ENCODE measurements around the gene HMCN2.
"Not testable (repeated sequence)": the region's sequence is repeated elsewhere in the genome, so short reads cannot be mapped to it uniquely, and the experiment has no call there.

HMCN2 gene

DNA sequence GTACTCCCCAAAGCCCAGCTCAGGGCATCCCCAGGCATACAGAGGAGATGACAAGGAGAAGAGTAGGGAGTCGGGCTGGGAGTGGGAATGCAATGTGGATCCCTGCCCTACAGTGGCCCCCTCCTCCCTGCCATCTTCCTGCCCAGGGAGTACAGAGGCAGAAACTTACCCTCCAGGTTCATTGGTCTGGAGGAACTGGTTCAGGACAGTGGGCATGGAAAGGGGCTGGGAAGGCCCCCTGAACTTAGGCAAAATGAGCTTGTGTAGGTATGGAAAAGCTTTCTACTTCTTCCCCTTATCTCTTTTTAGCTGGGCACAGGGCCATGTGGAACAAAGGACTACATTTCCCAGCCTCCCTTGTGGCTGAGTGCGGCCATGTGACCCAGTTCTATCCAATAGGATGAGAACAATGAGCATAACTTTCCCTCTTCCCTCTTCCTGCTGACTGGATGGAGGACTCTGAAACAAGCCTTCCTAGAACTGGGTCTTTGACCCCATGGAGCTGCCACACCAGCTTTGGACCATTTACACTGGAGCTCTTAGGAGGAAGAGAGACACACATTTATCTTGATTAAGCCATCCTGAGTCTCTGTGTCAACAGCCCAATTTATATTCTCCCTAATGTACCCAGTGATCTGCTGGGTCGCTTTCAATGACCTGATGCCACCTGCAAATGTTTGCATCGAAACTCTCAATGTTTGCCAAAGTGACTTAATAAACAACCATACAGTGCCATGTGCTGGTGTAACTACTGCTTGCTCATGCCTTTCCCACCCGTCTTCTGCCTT lies 25.0 kb upstream of the HMCN2 start:
- DNase-seq (ENCODE audit: low spot score) = peak; percentile 72

GRCh38 chr9:130241198-130241535 lies 24.4 kb upstream of the HMCN2 start:
- no peak for DNase-seq (ENCODE audit: low spot score)

DNA sequence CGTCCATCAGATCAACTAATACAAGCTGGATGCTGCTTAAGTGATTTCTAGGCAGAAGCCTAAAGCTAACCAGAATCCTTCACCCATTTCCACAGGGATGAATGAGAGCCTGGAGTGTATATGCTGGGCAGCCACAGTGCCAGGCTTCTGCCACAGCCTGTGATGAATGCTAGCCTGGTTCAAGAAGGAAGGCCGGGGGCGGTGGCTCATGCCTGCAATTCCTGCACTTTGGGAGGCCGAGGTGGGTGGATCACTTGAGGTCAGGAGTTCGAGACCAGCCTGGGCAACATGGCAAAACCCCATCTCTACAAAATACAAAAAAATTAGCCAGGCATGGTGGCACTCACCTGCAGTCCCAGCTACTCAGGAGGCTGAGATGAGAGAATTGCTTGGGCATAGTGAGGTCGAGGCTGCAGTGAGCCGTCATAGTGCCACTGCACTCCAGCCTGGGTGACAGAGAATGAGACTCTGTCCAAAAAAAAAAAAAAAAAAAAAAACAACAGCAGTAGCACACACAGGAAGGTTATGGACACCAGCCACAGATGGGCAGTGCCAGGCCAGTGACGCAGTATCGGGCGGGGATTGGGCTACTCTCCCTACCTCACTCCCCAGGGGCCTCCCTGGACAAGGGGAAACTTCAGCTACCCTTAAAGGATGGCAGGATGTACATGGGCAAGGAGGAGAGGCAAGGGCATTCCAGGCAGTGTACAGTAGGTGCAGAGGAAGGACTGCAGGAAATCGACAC lies 23.1 kb upstream of the HMCN2 start:
- DNase-seq (ENCODE audit: low spot score) = no peak

DNA sequence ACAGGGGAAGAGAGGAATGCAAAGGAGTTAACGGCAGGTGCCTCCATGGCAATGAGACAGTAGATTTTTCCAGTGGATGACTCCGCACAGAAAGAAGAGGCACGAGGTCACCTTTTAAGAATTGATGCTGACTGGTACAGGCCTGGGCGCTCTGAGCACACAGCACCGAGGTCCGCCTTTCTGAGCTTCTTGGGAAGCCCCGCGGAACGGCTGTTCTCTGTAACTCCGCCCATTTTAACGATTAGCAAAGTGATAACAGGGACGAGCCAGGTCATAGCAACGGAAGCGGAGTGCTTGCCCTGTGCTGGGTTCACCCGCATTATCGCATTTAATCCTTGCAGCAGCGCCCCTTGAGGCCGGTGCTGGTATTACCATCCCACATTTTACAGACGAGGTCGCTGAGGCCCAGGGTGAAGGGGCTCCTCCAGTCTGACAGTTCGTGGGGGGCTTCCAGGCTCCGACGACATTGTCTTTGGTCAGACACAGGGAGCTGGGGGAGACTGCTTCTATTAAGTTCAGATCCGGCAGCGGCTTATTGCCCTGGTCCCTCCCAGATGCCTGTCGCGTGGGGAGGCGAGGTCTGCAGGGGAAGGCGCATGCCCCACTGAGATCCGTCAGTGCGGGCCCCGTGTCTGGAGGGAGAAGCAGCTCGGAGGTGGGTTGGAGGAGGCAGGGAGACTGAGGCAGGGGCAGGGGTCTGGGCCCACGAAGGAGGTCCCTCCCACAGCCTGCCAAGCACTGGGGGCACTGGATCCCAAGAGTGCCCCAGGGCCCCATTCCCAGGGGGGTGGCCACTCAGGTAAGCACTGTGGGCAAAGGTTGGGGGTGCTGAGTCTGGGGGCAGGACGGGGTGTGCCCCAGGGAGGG lies 22.3 kb upstream of the HMCN2 start:
- peak; percentile 66 for DNase-seq (ENCODE audit: low spot score)

GRCh38 chr9:130243882-130244170 lies 21.7 kb upstream of the HMCN2 start:
- DNase-seq (ENCODE audit: low spot score) = no peak

DNA sequence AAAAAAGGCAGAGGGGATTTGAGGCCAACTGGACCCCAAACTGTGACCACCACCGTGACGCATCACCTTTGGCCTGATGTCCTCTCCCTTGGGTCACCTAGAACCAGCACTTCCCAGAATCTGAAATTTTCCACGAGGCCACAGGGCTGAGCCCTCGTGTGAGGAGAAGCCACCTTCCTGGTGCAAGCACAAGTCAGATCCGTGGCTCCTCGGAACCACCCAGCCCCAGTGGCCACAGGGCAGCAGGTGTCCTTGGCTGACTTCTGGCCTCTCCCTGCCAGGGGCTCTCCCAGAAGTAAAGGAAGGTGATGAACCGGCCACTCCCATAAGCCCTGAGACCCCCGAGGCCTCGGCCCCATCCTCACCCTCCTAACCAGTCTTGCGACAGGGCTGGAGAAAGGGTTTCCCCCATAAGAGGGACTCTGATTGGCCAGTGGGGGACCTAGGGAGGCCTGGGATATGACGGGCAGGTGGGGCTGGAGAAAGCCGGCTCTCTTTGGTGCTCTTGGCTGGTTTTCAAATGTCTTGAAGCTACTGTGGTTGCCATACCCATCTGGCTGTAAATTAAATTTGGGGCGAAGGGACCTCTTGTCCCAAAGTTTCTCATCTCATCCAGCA lies 20.9 kb upstream of the HMCN2 start:
- DNase-seq (ENCODE audit: low spot score) = no peak

DNA sequence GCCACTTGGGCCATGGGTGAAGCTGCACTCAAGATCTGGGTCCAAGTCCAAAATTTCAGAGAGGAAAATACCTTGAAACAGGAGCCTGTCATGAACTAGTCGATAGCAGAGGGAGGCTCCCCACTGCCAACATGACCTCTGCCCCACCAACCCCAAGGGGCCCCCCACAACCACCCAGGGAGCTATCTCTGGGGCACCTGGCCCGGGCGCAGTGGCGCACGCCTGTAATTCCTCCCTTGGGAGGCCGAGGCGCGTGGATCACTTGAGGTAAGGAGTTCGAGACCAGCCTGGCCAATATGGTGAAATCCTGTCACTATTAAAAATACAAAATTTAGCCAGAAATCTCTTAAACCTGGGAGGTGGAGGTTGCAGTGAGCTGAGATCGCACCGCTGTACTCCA lies 20.1 kb upstream of the HMCN2 start:
- no peak for DNase-seq (ENCODE audit: low spot score)

DNA sequence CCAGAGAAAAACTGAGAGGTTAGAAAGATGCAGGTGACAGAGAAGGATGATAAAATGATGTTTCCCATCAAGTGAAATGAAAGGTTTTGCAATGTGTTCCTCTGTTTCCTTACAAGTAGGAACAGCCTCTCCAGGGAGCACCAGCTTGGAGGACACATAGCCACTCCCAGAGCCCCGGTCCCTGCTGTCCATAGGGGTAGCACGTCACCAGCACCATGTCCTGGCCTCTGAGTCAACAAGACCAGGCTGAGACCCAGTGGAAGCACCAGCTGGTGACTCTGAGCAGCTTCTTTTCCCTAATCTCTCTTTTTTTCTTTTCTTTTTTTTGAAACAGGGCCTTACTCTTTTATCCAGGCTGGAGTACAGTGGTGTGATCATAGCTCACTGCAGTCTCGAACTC lies 19.4 kb upstream of the HMCN2 start:
- no peak for DNase-seq (ENCODE audit: low spot score)

DNA sequence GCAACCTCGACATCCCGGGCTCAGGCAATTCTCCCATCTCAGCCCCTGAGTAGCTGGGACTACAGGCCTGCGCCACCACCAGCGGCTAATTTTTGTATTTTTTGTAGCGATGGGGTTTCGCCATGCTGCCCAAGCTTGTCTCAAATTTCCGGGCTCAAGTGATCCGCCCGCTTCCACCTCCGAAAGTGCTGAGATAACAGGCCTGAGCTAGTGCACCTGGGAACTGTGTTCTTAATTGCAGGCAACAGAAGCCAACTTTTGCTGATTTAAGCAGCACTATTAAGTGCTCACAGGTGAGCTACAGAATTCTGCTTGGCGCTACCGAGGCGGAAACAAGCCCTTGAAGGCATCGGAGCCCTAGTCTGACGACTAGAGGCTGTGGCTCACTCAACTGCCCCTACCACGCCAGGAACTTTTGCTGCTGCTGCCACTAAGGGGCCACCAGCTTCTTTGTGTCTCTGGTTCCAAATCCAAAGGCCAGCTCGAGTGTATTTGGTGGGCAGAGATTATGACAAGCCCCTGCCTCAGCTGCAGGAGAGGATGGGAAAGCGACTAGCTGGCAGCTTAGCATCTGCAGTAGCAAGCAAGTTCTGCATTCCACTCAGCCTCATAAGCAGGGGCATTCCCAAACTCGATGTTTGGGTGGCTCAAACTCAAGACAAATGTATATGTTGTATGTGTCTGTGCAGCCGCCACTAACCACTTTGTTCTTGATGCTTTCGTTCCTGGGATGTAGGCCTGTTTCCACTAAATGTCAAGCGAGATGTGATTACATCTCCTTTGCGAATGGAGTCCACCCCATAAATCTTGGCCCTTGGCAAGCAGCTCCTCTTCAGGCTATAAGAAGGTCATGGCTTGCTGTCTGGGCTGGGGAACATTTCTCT lies 10.6 kb upstream of the HMCN2 start:
- DNase-seq (ENCODE audit: low spot score) = no peak

DNA sequence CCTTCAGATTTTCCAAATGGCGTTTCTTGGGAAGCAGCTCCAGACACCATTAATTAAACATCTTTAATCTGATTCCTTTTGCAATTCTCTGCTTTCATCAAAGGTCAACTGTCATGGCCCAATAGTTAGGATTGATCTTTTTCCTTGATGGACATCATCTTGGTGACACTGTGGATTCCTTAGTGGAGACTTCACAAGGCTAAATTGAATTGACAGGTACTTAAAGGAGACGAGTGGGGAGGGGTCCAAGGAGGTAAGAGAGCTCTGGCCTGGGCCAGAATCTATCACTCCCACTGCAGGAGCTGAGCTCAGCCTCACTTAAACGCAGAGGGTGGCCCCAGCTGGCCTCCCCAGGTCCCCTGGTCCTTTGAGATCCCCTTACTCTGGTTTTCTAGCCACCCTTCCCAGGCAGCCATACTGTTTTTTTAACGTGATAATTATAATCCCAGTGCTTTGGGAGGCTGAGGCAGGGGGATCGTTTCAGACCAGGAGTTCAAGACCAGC lies 9.9 kb upstream of the HMCN2 start:
- no peak for DNase-seq (ENCODE audit: low spot score)

DNA sequence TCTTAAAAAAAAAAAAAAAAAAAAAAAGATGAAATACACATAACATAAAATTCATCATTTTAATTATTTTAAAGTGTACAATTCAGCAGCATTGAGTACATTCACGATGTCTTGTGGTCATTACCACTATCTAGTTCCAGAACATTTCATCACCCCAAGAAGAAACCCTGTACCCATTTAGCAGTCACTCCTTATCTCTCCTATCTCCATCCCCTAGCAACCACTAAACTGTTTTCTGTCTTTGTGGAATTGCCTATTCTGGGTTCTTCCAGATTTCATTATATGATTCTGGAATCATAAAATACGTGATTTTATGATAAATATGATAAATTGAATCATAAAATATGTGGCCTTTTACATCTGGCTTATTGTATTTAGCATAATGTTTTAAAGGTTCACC lies 8.9 kb upstream of the HMCN2 start:
- DNase-seq (ENCODE audit: low spot score) = no peak

DNA sequence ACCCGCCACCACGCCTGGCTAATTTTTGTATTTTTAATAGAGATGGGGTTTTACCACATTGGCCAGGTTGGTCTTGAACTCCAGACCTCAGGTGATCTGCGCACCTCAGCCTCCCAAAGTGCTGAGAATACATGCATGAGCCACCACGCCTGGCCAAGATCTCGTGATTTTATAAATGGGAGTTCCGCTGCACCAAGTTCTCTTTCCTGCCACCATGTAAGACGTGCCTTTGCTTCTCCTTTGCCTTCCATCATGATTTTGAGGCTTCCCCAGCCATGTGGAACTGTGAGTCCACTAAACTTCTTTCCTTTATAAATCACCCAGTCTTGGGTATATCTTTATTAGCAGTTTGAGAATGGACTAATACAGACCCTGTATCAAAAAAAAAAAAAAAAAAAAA lies 7.4 kb upstream of the HMCN2 start:
- not testable (repeated sequence) for DNase-seq (ENCODE audit: low spot score)

DNA sequence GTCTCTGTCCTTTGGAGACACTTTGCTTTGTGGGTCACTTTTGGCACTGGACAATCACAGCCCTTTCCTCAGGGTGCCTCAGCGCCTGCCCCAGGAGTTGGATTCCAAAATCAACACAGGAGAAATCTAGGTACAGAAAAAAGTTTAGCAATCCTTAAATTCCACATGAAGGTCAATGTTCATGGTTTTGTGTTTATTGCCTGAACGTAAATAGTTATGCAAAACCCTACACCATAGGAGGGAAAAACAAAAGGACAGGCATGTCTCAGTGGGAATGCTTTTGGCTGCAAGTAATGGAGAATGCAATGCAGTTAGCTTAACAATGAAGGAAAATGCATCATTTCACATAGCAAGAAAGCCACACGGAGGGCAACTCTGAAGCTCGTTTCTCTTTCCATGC lies 6.5 kb upstream of the HMCN2 start:
- DNase-seq (ENCODE audit: low spot score) = no peak

- DNase-seq (ENCODE audit: low spot score) = no peak
Measured at GRCh38 chr9:130260816-130261765, 4.5 kb upstream of the HMCN2 start.

DNA sequence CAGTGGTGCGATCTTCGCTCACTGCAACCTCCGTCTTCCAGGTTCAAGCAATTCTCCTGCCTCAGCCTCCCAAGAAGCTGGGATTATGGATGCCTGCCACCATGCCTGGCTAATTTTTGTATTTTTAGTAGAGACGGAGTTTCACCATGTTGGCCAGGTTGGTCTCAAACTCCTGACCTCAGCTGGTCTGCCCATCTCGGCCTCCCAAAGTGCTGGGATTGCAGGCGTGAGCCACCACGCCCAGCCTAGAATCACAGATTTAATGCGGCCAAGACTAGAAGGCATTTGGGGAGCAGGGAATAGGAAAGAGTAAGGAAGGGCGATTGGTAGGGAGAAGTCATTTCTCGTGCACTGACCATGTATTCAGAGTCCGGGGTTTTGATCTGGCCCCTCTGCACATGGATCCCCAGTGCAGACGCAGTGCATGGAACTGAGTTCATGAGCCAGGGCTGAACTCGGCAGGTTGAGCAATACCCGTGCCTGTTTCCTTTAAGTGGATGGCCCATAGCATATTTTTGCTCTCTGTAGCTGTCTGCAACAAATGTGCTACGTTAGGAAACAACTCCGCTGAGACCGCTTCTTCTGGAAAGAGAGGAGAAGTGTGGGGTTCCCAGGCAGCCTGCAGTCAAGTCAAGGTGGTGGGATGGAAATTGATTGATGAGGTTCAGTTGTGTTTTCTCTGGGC lies 3.4 kb upstream of the HMCN2 start:
- DNase-seq (ENCODE audit: low spot score) = no peak

DNA sequence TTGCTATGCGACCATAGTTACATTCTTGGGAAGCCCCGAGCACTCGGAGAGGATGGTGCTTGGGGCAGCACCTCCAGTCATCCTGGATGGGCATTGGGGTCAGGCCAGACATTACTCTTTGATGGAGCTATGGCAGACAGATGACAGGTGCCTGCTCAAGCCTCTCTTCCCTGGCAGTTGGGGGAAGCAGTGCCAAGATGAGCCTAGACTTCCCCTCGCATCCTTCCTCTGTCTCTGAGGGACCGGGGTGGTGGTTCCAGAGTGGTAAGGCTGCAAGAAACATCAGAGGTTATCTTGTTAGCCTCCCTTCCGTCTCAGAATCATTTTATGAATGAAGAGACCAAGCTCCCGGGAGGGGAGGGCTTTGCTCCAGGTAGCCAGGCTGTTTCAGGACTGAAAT lies 2.8 kb upstream of the HMCN2 start:
- DNase-seq (ENCODE audit: low spot score) = no peak

DNA sequence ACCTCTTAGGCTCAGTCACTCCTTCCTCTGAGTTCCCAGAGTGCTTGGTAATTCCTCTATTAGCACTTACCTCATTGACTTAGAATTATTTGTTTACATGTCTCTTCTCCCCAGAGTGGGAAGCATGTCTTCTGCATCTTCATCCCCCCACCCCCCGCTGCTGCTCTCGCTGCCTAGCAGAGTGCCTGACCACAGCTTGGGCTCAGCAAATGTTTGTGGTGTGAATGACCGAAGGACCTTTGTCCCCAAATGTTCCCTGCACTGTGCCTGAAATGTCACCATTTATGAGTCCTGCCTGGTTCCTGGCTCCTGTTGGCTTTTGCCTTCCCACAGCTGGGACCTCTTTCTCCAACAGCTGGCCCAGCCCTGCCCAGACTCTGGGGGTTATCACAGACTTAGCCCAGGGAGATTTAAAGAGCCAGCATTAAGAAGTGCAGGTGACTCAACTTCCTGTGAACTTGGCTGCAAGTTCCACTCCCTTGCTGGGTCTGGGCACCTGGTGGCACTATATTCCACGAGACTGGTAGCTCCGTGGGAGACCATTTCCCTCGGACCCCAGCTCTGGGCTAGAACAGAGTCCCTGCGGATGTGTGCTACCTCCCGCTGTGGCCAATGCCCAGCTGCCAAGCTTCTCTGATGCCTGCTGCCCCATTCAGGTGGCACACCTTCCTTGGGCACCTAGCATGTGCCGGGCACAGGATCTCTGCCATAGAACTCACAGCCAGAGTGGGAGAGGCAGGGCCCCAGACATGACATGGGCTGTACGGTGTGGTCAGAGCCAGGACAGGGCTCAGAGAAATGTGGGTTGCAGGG lies 1.8 kb upstream of the HMCN2 start:
- DNase-seq (ENCODE audit: low spot score) = no peak

DNA sequence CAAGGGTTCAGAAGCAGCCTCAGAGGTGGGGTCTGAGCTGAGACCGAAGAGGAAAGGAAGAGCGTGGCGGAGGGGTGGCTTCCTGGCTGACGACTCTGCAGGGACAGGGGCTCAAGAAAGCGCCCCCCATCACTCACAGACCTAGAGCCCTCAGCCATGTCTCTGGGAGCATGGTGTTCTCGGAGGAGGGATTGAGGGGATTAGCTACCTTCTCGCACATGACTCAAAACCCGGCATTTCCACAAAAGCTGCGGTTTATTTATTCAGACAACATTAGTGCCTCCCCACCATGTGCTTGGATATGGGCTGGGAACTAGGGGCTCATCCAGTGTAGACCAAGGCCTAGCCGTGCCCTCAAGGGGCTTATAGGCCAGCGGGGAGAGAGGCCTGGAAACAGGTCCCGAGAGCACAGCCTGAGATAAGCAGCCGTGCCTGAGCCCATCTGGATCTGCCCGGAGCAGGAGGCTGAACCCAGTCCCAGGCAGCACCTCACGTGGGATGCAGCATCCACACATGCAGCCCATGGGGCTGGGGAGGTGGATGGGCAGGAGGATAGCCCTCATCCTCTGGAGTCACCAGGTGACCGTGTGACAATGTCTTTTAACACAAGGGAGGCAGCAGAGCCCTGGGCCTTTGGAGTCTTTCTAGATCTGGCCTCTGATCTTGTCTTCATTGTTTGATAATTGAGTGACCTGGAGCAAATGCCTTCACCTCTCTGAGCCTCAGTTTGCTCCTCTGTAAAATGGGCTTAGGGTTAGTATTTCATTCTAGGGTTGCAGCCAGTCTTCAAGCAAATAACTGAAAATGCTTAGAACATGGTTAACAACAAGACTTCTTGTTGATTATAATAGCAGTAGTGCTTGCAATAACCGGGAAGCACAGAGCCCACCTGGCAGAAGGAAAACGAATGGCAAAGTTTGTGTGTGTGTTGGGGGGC lies 878 bp upstream of the HMCN2 start:
- DNase-seq (ENCODE audit: low spot score) = no peak
